Stimulated activated CD8-positive, alpha-beta memory T cell treated with anti-CD3 and anti-CD28 coated beads, Interleukin-12 subunit alpha, Interleukin-12 subunit beta, amount 100 ng/mL, for 24 hours (primary cell): Measurements from ENCODE around the gene TBX10.
A peak's percentile ranks its signal among the peaks of the same experiment; 100 is the strongest.
"Not testable (repeated sequence)": the region's sequence is repeated elsewhere in the genome, so short reads cannot be mapped to it uniquely, and the experiment has no call there.

Experiments used
- DNase-seq: peaks from one replicate; pipeline ENCODE4 v3.0.0-alpha.2; 2020; ENCODE audit errors: extremely low read depth

The TBX10 gene

DNA sequence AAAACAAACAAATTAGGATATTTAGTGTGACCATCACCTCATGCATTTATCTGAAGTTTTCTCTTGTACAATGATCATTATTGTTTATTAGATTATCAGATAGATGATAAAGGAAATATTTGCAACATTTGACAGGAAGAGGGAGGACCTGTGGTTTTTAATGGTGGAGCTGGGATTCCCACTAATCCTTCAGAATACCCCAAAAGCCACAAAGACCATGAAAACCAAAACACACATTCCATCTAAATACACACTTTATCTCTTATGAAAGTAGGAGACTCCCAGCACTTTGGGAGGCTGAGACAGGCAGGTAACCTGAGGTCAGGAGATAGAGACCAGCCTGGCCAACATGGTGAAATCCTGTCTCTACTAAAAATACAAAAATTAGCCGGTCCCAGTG, 40.4 kb downstream of the TBX10 start:
- no peak for DNase-seq

DNA sequence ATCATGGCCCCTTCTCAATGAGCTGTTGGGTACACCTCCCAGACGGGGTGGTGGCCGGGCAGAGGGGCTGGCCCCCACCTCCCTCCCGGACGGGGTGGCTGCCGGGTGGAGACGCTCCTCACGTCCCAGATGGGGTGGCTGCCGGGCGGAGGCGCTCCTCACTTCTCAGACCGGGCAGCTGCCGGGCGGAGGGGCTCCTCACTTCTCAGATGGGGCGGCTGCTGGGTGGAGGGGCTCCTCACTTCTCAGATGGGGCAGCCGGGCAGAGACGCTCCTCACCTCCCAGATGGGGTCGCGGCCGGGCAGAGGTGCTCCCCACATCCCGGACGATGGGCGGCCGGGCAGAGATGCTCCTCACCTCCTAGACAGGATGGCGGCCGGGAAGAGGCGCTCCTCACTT, 41.6 kb downstream of the TBX10 start:
- DNase-seq: not testable (repeated sequence)

DNA sequence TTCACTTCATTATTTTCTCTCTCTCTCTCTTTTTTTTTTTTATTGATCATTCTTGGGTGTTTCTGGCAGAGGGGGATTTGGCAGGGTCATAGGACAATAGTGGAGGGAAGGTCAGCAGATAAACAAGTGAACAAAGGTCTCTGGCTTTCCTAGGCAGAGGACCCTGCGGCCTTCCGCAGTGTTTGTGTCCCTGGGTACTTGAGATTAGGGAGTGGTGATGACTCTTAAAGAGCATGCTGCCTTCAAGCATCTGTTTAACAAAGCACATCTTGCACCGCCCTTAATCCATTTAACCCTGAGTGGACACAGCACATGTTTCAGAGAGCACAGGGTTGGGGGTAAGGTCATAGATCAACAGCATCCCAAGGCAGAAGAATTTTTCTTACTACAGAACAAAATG, 42.1 kb downstream of the TBX10 start:
- not testable (repeated sequence) for DNase-seq

DNA sequence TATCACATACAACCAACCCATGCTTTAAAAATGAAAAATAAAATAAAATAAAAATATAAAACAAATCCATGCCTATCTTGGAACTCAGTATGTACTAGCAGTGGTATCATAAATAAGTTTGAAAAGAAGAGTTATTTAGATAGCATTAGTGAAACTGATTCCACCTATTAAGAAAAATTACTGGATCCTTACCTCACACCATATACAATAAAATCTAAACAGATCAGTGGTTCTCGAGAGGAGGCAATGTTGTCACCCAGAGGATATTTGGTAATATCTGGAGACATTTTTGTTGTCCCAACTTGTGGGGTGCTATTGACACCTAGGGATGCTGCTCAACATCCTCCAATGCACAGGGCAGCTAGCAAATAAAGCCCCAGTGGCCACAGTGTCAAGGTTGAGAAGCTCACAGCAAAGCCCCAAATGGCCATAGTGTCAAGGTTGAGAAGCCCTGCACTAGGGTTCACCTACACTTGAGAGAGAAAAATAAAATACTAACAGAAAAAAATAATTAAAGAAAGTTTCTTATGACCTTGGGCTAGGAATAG, 42.7 kb downstream of the TBX10 start:
- DNase-seq: no peak

DNA sequence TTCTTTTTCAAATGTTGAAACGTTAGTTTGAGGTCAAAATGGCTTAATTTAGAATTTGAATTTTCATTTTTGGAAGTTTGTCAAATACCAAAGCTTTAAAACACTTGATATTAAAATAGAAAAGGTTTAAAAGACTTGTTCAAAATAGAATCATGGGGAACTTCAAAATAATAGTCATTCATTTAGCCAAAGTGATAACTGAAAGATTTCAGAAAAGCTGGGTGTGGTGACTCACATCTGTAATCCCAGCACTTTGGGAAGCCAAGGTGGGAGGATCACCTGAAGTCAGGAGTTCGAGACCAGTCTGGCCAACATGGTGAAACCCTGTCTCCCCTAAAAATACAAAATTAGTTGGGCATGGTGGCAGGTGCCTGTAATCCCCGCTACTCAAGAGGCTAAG, 45.1 kb downstream of the TBX10 start:
- DNase-seq: no peak

DNA sequence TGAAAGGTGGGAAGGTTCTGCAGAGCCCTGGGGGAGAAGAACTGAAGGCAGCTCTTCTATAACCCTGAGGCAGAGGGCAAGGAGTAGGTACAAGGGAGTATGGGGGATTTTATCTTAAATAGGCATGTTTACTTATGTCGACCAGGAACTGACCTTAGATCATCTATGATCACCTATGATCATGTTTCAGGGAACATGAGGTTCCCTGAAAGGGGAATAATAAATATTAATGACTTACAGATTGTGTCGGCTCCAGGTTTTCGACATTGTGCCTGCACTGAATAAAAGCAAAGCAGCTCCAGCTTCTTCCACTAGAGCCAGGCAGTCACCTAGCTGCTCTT, 46.0 kb downstream of the TBX10 start:
- DNase-seq: no peak

DNA sequence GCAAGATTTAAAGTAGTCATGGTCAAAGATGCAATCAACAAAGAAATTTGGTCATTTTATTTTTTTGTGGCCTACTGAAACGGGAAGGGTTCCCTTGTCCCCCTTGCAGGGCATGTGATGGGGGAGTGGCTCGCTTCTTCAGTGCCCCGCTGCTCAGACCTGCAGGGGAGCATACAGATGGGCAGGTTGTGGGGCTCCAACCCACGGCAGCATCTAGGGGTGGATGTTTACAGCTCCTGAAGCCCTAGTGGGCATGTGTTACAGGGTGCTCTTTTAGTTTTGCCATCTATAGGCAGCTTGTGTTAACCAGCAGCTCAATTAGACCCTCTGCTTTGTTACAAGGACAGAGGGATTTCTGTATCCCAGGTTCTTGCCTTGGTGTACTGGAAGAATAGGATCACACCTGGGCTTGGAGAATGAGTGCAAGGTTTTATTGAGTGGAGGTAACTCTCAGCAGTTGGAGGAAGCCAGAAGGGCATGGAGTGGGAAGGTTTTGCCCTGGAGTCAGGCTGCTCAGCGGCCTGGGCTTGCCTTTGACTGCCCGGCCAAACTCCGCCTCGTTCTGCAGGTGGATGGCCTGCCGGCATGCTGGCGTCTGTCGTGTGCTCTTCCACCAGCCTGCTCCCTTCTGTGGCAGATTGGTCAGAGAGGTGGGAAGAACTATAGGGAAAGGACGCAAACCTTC, 46.5 kb downstream of the TBX10 start:
- no peak for DNase-seq

DNA sequence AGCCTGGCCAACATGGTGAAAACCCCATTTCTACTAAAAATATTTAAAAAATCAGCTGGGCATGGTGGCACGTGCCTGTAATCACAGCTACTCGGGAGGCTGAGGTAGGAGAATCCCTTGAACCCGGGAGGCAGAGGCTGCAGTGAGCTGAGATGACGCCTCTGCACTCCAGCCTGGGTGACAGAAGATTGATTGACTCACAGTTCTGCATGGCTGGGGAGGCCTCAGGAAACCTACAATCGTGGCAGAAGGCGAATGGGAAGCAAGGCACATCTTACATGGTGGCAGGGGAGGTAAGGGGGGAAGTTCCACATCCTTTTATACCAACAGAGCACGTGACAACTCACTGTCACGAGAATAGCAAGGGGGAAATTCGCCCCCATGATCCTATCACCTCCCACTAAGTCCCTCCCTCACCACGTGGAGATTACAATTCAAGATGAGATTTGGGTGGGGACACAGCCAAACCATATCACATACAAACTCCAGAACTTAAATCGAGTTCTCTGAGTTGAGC, 50.6 kb downstream of the TBX10 start:
- not testable (repeated sequence) for DNase-seq

DNA sequence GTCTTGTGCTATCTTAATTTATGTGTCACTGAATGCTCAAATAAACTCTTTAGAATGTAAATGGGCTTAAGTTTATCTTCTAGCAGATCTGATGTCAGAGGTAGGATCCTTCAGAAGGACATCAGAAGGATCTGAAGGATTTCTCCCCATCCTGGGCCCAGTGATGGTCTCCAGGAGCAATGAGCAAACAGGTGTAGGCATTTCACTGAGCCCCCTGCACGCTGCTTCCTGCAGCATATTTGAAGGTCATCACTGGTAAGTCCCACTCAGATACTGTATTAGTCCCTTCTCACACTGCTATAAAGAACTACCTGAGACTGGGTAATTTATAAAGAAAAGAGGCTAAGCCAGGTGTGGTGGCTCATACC, 51.4 kb downstream of the TBX10 start:
- DNase-seq: no peak

DNA sequence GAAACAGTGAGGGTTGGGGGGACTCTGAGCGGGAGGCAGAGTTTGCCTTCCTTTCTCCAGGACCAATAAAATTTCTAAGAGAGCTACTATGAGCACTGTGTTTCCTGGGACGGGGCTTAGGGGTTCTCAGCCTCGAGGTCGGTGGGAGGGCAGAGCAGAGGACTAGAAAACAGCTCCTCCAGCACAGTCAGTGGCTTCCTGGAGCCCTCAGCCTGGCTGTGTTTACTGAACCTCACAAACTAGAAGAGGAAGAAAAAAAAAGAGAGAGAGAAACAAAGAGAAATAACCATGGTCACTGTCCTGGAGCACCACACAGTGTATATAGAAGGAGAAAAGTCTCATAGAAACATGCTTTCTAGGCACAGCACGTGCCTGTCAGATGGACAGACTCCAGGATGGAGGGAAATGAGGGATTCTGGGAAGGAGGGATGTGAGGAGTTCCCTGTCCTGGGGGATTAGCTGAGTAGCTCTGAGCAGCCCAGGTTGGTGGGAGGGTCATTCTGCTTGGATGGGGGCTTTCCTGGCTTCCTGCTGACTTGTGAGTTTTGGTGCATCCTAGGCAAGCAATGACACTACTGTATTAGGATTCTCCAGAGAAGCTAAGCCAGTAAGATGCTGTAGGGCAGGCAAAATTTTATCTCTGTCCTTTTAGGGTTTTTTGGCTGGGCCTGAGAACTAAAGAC, 52.9 kb downstream of the TBX10 start:
- DNase-seq: no peak

DNA sequence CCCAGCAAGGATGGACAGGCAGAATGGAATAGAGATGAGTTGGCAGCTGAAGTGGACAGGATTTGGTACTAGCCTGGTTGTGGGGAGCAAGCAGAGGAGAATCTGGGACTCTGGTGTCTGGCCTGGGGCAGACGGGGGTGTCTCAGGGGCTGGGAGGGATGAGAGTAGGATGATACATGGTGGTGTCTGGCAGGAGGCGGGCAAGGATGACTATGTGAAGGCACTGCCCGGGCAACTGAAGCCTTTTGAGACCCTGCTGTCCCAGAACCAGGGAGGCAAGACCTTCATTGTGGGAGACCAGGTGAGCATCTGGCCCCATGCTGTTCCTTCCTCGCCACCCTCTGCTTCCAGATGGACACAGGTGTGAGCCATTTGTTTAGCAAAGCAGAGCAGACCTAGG, 53.7 kb downstream of the TBX10 start:
- DNase-seq: no peak

DNA sequence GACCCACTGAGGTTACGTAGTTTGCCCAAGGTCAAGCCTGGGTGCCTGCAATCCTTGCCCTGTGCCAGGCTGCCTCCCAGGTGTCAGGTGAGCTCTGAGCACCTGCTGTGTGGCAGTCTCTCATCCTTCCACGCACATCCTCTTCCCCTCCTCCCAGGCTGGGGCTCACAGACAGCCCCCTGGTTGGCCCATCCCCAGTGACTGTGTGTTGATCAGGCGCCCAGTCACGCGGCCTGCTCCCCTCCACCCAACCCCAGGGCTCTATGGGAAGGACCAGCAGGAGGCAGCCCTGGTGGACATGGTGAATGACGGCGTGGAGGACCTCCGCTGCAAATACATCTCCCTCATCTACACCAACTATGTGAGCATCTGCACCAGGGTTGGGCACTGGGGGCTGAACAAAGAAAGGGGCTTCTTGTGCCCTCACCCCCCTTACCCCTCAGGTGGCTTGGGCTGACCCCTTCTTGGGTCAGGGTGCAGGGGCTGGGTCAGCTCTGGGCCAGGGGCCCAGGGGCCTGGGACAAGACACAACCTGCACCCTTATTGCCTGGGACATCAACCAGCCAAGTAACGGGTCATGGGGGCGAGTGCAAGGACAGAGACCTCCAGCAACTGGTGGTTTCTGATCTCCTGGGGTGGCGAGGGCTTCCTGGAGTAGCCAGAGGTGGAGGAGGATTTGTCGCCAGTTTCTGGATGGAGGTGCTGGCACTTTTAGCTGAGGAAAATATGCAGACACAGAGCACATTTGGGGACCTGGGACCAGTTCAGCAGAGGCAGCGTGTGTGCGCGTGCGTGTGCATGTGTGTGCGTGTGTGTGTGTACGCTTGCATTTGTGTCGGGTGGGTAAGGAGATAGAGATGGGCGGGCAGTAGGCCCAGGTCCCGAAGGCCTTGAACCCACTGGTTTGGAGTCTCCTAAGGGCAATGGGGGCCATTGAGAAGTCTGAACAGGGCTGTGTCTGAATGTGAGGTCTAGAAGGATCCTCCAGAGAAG, 54.4 kb downstream of the TBX10 start:
- no peak for DNase-seq

DNA sequence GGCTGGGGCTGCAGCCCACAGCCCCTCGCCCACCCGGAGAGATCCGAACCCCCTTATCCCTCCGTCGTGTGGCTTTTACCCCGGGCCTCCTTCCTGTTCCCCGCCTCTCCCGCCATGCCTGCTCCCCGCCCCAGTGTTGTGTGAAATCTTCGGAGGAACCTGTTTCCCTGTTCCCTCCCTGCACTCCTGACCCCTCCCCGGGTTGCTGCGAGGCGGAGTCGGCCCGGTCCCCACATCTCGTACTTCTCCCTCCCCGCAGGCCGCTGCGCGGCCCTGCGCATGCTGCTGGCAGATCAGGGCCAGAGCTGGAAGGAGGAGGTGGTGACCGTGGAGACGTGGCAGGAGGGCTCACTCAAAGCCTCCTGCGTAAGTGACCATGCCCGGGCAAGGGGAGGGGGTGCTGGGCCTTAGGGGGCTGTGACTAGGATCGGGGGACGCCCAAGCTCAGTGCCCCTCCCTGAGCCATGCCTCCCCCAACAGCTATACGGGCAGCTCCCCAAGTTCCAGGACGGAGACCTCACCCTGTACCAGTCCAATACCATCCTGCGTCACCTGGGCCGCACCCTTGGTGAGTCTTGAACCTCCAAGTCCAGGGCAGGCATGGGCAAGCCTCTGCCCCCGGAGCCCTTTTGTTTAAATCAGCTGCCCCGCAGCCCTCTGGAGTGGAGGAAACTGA, 55.2 kb downstream of the TBX10 start:
- DNase-seq: no peak

DNA sequence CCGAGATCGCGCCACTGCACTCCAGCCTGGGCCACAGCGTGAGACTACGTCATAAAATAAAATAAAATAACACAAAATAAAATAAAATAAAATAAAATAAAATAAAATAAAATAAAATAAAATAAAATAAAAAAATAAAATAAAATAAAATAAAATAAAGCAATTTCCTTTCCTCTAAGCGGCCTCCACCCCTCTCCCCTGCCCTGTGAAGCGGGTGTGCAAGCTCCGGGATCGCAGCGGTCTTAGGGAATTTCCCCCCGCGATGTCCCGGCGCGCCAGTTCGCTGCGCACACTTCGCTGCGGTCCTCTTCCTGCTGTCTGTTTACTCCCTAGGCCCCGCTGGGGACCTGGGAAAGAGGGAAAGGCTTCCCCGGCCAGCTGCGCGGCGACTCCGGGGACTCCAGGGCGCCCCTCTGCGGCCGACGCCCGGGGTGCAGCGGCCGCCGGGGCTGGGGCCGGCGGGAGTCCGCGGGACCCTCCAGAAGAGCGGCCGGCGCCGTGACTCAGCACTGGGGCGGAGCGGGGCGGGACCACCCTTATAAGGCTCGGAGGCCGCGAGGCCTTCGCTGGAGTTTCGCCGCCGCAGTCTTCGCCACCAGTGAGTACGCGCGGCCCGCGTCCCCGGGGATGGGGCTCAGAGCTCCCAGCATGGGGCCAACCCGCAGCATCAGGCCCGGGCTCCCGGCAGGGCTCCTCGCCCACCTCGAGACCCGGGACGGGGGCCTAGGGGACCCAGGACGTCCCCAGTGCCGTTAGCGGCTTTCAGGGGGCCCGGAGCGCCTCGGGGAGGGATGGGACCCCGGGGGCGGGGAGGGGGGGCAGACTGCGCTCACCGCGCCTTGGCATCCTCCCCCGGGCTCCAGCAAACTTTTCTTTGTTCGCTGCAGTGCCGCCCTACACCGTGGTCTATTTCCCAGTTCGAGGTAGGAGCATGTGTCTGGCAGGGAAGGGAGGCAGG, 56.0 kb downstream of the TBX10 start, which contains the start of gene GSTP1:
Gene GSTP1, plus strand, starts transcription at position 566 of the 958 bp plus-strand sequence. Its CDS starts 32 bp downstream, at position 598.
- DNase-seq: peak; percentile 61

DNA sequence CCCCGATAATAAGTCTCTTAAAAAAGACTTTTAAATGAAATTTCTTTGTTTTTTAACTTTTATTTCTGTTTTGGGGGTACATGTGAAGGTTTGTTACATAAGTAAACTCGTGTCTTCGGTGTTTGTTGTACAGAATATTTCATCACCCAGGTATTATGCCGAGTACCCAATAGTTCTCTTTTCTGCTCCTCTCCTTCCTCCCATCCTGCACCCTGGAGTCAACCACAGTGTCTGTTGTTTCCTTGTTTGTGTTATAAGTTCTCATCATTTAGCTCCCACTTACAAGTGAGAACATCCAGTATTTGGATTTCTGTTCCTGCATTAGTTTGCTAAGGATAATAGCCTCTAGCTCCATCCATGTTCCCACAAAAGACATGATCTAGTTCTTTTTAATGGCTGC, 57.6 kb downstream of the TBX10 start:
- no peak for DNase-seq

DNA sequence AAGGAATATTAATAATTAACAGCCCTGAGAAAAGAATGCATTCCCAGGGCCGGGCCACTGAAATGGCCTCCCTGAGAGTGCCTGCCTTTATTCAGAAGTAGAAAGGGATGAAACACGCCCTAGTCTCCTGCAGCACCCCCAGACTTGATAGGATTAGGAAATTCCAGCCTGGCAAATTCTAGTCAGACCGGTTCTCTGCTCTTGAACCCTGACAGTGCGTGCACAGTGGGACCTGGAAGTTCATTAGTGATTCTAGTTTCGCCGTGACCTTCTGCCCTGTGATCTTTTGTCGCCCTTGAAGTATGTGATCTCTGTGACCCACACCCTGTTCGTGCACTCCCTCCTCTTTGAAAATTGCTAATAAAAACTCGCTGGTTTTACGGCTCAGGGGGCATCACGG, 58.1 kb downstream of the TBX10 start:
- no peak for DNase-seq
